HG03565 (cell line): ENCODE results near the gene GFER.

ENCODE experiments used
- ATAC-seq: cut with Tn5 transposase; IDR thresholded peaks from one replicate; pipeline ENCODE4 v1.9.1; 2021; ENCODE audit warnings: mild to moderate bottlenecking, moderate library complexity; ENCODE audit not compliant: unreplicated experiment

GFER gene

GRCh38 chr16:1990351-1991134, 6.5 kb downstream of the GFER start:
- ATAC-seq: no peak

GRCh38 chr16:1991135-1991551, 7.2 kb downstream of the GFER start:
- ATAC-seq: no peak

GRCh38 chr16:1991588-1991947, 7.6 kb downstream of the GFER start:
- no peak for ATAC-seq

- peak; percentile 36 for ATAC-seq
Observed at GRCh38 chr16:1991948-1992703, 8.1 kb downstream of the GFER start.

DNA sequence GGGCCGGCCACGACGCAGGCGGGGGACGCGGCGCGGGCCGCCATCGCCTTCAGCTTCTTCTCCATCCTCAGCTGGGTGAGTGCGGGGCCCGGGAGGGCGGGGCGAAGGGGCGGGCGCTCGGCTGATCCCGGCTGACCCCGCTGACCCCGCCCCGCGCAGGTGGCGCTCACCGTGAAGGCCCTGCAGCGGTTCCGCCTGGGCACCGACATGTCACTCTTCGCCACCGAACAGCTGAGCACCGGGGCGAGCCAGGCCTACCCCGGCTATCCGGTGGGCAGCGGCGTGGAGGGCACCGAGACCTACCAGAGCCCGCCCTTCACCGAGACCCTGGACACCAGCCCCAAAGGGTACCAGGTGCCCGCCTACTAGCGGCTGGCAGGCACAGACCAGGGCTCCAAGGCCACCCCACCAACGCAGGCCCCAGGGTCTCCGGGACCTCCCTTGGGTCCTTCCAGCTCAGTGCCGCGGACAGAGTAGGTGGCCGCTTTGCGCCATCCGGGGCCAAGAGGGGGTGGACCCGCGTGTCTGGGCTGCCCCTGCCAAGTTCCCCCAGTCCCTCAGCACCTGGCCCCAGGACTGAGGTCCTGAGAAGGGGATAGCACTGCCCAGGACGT, 8.8 kb downstream of the GFER start:
- ATAC-seq: no peak

DNA sequence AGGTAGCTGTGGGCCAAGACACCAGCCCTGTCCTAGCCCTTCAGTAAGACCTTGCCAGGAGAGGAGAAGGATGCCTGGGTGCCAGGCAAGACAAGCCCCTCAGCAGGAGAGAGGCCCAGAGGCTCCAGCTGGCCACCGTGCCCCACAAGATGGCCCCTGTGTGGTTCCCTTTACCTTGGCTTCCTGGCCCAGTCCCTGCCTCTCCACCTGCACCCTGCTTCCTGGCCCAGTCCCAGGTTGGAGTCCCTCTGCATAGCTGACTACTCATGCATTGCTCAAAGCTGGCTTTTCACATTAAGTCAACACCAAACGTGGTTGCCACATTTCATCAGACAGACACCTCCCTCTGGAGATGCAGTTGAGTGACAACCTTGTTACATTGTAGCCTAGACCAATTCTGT, 9.7 kb downstream of the GFER start:
- no peak for ATAC-seq

DNA sequence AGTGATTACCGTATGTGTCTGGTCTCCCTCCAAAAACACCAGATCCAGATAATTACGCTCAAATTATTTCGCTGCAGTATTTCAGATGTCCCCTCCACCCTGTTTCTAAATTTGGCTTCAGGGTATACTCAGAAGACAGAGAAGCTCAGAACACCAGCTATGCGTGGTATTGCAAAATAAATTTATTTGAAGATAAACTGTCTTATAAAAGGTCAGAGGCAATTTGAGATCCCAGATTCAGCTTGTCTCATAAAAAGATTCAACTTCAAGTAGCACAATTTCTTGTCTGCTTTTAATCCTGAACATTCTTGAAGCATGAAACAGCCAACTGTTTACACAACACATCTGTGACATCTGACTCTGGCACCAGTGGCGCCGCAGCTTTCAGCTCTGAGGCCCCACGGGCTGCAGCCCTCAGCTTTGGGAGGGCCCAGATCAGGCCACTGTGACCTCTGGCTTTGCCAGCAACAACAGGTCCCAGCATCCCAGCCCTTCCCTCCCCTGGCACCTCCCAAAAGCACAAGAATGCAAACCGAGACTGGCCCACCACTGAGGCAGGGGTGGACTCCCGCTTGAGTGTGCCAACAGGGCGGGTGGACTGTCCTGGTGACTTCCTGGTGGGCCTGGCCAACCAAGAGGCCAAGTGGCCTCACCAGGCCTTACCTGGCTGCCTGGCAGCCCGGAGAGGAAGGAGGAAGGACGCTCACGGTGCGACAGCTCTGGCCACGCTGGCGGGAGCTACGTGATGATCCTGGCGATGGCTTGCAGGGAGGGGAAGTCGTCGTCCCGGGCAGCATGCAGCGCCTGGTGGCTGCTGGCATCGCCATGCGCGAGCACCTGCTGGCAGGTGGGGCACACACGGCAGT, 13.7 kb downstream of the GFER start:
- no peak for ATAC-seq

DNA sequence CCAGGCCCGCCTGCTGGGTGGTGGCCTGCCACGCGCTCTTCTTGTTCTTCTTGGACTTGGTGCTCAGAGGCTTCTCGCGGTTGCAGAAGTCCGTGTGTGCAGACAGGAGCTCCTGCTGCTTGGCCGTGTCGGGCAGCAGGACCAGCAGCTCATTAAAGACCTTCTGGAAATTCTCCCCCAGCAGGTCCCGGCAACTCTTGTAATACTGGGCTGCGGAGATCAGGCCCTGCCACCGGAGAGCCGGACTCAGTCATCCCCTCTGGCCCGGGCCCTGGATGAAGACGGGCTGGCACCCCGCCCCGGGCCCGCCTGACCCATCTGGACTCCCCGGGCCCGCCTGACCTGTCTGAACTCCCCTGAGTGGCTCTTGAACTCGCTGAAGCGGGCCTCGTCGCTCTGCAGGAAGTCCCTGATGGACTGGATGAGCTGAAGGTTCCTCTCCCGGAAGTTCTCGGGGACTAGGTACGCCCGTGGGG, 14.4 kb downstream of the GFER start:
- ATAC-seq: no peak

DNA sequence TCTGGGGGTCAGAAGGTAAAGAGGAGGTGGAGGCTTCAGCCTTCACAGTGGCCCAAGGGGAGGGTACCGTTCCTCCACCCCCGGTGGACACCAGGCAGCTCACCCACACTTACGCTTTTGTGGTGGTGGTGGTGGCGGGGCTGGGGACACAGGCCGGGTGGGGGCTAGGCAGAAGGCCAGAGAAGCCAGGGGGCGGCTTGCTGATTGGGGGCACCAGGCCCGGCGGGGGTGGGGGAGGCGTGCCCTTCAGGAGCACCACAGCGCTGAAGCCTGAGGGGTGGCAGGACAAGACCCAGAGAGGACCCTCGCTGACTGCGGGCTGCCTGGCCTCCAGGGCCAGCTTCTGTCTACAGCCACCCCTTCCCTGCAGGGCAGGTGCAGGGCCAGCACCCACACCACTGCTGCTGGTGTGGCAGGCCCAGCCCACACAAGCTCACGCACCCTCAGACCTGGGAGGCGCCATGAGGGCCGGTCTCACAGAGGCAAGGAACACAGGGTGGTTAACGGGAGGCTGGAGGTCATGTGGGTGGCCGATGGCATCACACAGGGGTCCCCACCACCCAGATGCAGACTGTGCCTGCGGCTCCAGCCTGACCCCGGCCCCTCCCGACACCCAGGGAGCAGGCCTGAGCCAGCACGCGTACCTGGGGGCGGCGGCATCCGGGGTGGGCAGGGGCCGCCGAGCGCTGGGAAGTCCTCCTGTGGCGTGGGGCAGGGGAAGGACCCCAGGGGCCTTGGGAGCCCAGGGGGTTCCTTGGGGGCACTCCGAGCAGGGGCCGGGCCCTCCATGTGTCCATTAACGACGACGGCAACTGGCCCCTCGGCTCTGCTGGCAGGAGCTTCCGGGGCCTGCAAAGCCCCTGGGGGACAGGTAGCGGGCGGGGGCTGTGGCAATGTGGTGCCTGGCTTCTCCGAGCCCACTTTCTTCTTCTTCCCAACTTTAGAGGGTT, 15.1 kb downstream of the GFER start:
- ATAC-seq: no peak

- ATAC-seq: no peak
Observed at GRCh38 chr16:1999866-2000514, 16.0 kb downstream of the GFER start.

DNA sequence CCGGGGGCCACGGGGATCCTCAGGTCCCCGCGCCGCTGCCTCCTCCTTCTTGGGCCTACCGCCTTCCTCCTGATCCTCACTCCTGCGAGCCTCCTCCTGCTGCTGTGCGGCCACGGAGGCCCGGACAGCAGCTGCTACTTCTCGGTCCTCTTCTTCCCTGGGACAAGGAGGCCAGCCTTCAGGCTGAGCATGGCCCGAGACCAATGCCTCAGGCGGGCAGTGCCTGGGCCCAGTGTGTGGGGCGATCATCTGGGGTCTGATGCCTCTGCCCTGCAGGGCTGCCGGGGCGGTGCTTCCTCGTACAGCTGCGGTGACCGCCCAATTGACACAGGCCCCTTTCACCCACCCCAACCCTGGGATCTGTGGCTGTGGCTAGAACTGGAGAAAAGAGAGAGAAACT, 17.0 kb downstream of the GFER start:
- no peak for ATAC-seq

DNA sequence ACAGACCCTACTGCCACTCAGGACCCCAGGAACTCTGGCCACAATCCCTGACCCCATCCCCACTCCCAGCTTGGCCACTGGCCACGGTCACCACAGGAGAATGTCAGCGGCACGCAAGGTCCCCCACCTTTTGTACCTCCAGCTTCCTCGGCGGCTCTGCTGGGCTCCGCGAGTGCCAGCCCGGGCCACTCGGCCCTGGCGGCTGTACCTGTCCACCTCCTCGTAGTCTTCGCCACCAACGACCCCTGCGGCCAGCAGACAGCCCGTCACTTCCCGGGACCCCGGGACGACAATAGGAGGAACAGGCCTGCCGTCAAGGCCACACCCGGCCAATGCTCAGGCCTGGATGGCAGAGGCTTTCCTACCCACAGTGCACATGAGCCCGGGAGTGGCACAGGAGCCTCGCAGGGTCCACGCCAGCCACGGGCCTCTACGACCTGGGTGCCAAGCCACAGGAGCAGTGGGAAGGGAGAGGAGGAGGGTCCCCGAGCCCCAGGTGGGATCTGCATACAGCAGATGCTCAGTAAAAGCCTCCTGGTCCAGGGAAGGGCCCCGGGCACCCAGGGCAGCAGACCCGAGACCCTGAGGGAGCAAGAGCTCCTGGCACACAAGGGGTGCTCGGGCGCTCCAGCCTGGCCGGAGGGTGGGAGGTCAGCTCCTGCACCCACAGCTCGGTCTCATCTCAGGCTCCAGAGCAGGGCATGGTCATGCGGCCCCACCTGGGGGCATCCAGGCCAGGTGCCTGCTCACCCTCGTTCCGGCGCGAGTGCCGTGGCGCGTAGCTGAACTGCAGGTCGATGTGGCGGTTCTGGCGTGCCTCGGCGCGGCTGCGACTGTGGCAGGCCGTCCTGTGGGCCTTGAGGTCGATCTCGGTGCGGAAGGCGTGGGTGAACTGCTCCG, 17.7 kb downstream of the GFER start:
- no peak for ATAC-seq

GRCh38 chr16:2002406-2003230, 18.6 kb downstream of the GFER start:
- no peak for ATAC-seq

- ATAC-seq: no peak
Observed at GRCh38 chr16:2003231-2003826, 19.3 kb downstream of the GFER start.

DNA sequence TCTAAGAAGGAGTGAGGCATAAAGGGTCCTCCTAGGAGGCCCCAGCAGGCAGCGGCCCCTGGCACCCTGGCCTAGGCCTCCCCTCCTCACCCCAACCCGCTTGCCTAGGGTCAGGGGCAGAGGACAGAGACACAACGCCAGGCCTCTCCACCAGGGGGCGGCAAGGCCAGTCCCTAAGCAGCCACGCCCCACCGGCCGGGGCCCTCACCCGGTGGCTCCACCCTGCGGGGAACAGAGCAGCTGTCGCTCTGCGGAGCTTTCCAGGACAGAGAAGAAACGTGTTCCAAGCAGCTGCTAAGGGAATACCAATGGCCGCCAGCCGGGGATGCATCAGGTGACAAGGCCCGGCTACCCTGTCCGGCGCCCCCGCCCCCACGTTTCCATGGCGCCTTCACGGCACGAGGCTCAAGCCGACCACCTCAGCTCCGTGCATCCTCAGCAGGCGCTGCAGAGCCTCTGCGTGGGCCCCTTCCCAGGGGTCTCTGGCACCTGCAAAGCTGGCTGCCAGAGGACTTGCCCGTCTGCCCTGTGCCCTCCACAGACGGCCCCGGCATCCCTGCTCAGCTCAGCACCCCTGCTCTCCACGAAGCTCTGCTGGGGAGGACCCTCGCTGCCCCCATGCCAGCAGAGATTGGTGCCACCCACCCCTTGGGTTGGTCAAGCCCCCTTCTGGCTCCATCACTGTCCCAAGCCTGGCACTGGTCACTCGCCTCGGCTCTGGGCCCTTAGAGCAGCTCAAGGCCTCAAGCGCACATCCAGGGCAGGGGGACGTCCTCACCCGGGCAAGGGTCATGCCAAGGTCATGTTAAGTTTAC, 20.0 kb downstream of the GFER start:
- ATAC-seq: peak; percentile 64
